T-helper 9 cell (primary cell): ENCODE measurements around the gene ANKRD9.

Source experiments
- DNase-seq: peaks from one replicate; pipeline ENCODE4 v3.0.0-alpha.2; 2020

The ANKRD9 gene

GRCh38 chr14:102471921-102472790 lies 37.4 kb downstream of the ANKRD9 start:
- DNase-seq: no peak

GRCh38 chr14:102469261-102469660 lies 40.3 kb downstream of the ANKRD9 start:
- no peak for DNase-seq

GRCh38 chr14:102464846-102465341 lies 44.7 kb downstream of the ANKRD9 start:
- DNase-seq: no peak

- no peak for DNase-seq
Observed at GRCh38 chr14:102464006-102464405, 45.6 kb downstream of the ANKRD9 start.

GRCh38 chr14:102462391-102462790 lies 47.2 kb downstream of the ANKRD9 start:
- DNase-seq: no peak

- DNase-seq: no peak
Observed at GRCh38 chr14:102461490-102462338, 47.9 kb downstream of the ANKRD9 start.

- DNase-seq: no peak
Observed at GRCh38 chr14:102457509-102457908, 52.1 kb downstream of the ANKRD9 start.

- no peak for DNase-seq
Observed at GRCh38 chr14:102454711-102455110, 54.9 kb downstream of the ANKRD9 start.

GRCh38 chr14:102452302-102452701 lies 57.3 kb downstream of the ANKRD9 start:
- no peak for DNase-seq
